ENCODE data around the gene KANSL1.
A peak's percentile ranks its signal among the peaks of the same experiment; 100 is the strongest.
"Not testable (repeated sequence)": the region's sequence is repeated elsewhere in the genome, so short reads cannot be mapped to it uniquely, and the experiment has no call there.

KANSL1 gene

DNA sequence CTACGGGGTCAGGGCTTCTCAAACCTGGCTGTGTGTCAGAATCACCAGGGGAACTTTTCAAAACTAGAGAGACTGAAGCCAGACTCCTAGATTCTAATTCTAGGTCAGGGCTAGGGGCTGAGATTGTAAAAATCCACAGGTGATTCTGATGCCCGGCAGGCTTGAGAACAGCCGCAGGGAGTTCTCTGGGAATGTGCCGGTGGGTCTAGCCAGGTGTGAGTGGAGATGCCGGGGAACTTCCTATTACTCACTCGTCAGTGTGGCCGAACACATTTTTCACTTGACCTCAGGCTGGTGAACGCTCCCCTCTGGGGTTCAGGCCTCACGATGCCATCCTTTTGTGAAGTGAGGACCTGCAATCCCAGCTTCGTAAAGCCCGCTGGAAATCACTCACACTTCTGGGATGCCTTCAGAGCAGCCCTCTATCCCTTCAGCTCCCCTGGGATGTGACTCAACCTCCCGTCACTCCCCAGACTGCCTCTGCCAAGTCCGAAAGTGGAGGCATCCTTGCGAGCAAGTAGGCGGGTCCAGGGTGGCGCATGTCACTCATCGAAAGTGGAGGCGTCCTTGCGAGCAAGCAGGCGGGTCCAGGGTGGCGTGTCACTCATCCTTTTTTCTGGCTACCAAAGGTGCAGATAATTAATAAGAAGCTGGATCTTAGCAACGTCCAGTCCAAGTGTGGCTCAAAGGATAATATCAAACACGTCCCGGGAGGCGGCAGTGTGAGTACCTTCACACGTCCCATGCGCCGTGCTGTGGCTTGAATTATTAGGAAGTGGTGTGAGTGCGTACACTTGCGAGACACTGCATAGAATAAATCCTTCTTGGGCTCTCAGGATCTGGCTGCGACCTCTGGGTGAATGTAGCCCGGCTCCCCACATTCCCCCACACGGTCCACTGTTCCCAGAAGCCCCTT, 183.3 kb downstream of the KANSL1 start:
- intact Hi-C loops (cut with DNase I; ENCODE audit: low total_unique reads), result no loop called here
- H3K27ac ChIP-seq, result no peak overlapping the region
- peaks cover 0 to 15% (median 3%) of the 10 kb centered on the region in 4 donors for H3K4me1 ChIP-seq
- H3K4me3 ChIP-seq, result no peak overlapping the region
- peak in 1 of 2 donors; percentile 71 for DNase-seq
- H3K27me3 ChIP-seq, result peaks cover 0 to 7% of the 10 kb centered on the region in 2 donors
- no peaks in the 10 kb centered on the region for H3K36me3 ChIP-seq
- TF ChIP-seq, protein P1, sequence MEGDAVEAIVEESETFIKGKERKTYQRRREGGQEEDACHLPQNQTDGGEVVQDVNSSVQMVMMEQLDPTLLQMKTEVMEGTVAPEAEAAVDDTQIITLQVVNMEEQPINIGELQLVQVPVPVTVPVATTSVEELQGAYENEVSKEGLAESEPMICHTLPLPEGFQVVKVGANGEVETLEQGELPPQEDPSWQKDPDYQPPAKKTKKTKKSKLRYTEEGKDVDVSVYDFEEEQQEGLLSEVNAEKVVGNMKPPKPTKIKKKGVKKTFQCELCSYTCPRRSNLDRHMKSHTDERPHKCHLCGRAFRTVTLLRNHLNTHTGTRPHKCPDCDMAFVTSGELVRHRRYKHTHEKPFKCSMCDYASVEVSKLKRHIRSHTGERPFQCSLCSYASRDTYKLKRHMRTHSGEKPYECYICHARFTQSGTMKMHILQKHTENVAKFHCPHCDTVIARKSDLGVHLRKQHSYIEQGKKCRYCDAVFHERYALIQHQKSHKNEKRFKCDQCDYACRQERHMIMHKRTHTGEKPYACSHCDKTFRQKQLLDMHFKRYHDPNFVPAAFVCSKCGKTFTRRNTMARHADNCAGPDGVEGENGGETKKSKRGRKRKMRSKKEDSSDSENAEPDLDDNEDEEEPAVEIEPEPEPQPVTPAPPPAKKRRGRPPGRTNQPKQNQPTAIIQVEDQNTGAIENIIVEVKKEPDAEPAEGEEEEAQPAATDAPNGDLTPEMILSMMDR (IDR thresholded peaks at IDR 0.05), result no peak
- H3K9me3 ChIP-seq, result no peaks in the 10 kb centered on the region

- intact Hi-C loops (cut with DNase I; ENCODE audit: low total_unique reads), result no loop called here
- peaks cover 0 to 7% of the 10 kb centered on the region in 2 donors for H3K27me3 ChIP-seq
- no peak overlapping the region for H3K27ac ChIP-seq
- no peaks in the 10 kb centered on the region for H3K9me3 ChIP-seq
- no peak overlapping the region for H3K4me3 ChIP-seq
- H3K4me1 ChIP-seq, result peaks cover 0 to 23% (median 7%) of the 10 kb centered on the region in 4 donors
- no peaks in the 10 kb centered on the region for H3K36me3 ChIP-seq
- TF ChIP-seq, protein P1 (IDR thresholded peaks at IDR 0.05), result no peak
- no peak for DNase-seq
Measured at GRCh38 chr17:46008591-46008990, 184.6 kb downstream of the KANSL1 start.

GRCh38 chr17:46007461-46007965, 185.7 kb downstream of the KANSL1 start:
- H3K4me3 ChIP-seq, result no peak overlapping the region
- DNase-seq, result no peak
- no peak overlapping the region for H3K27ac ChIP-seq
- H3K36me3 ChIP-seq, result no peaks in the 10 kb centered on the region
- H3K27me3 ChIP-seq, result peaks cover 0 to 7% of the 10 kb centered on the region in 2 donors
- intact Hi-C loops (cut with DNase I; ENCODE audit: low total_unique reads), result no loop called here
- peaks cover 0 to 33% (median 10%) of the 10 kb centered on the region in 4 donors for H3K4me1 ChIP-seq
- H3K9me3 ChIP-seq, result no peaks in the 10 kb centered on the region
- TF ChIP-seq, protein P1 (IDR thresholded peaks at IDR 0.05), result no peak

DNA sequence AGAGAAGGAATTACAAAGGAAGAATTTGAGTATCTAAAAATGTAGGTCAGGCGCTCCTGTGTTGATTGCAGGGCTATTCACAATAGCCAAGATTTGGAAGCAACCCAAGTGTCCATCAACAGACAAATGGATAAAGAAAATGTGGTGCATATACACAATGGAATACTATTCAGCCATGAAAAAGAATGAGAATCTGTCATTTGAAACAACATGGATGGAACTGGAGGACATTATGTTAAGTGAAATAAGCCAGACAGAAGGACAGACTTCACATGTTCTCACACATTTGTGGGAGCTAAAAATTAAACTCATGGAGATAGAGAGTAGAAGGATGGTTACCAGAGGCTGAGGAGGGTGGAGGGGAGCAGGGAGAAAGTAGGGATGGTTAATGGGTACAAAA, 187.1 kb downstream of the KANSL1 start:
- H3K4me1 ChIP-seq, result peaks cover 0 to 33% (median 10%) of the 10 kb centered on the region in 4 donors
- H3K27me3 ChIP-seq; H3K36me3 ChIP-seq; H3K4me3 ChIP-seq; intact Hi-C loops (cut with DNase I; ENCODE audit: low total_unique reads); H3K9me3 ChIP-seq; DNase-seq; H3K27ac ChIP-seq: not testable (repeated sequence)

GRCh38 chr17:46003907-46004748, 189.1 kb downstream of the KANSL1 start:
- H3K4me3 ChIP-seq, result no peak overlapping the region
- DNase-seq, result peak in 1 of 2 donors; percentile 73
- peaks cover 0 to 27% (median 10%) of the 10 kb centered on the region in 4 donors for H3K4me1 ChIP-seq
- no peak overlapping the region for H3K27ac ChIP-seq
- no peaks in the 10 kb centered on the region for H3K27me3 ChIP-seq
- H3K9me3 ChIP-seq, result no peaks in the 10 kb centered on the region
- TF ChIP-seq, protein P1 (IDR thresholded peaks at IDR 0.05), result no peak
- intact Hi-C loops (cut with DNase I; ENCODE audit: low total_unique reads), result loop anchor here (5.0 kb wide), 2 partner anchors 38 to 208 kb away; no protein-coding TSS in a partner anchor
- H3K36me3 ChIP-seq, result no peaks in the 10 kb centered on the region

Data from tibial artery (tissue), 4 donors.